NCI-H1930 (cell line): ENCODE measurements around the gene NUP88.

ENCODE experiments used
- DNase-seq, 2 experiments: peaks; one replicate each; lab custom pipeline; 2025; lab: John Stamatoyannopoulos, UW

NUP88 gene

DNA sequence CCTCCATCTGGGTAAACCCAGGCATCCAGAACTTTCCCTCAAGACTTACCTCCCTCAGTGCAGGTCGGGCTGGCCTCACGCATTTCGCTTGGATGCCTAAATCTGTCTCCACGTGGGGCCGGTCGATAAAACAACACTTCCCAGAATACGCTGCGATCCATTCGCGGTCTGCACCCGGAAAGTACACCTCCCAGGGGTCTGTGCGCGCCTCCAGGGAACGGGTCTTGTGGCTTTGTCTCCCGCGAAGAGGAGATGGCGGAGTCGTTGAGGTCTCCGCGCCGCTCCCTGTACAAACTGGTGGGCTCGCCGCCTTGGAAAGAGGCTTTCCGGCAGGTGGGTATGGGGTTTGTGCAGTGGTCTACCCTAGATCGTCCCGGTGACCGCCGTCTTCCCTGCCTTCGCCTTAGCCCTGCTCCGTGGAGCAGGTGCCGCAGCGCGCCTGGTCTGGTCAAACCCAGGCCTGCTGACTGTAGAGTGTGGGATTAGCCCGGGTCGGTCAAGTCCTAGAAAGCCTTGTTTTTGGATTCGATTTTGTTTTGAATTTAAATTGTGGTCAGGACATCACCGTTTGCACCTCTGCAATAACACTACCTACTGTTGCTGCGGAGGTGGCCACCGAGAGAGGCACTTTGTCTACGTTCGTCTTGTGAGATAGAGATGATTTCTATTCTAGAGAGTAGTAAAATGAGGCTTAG, 644 bp upstream of the NUP88 start, which contains the start of gene RPAIN:
RPAIN (plus strand) TSS at position 224 of the 695 bp plus-strand sequence; CDS start at position 253, 29 bp downstream.
- DNase-seq, result peak; percentile 88 to 94

DNA sequence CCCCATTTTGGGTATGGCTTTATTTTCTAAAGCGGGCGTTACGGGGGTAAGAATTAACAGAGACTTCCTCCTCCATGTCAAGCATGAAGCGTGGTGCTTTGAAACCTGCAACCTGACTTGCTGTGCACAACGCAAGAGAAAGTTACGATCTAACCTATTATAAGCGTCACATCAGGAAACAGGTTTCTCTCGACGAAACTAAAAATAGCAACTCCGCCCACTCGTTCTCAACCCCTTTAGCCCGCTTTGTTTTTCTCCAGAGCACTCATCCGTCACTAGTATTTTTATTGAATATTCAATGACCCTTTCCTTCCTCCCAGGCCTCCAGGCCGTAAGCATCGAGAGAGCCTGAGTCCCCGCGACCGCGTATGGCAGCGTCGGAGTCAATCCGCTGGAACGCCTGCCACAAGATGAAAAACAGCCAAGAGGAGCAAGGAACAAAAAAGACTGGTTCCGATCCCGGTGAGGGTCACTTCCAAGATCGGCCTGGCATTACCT, 555 bp downstream of the NUP88 start:
- no peak for DNase-seq

- no peak for DNase-seq
Measured at GRCh38 chr17:5416901-5417300, 2.6 kb downstream of the NUP88 start.

DNA sequence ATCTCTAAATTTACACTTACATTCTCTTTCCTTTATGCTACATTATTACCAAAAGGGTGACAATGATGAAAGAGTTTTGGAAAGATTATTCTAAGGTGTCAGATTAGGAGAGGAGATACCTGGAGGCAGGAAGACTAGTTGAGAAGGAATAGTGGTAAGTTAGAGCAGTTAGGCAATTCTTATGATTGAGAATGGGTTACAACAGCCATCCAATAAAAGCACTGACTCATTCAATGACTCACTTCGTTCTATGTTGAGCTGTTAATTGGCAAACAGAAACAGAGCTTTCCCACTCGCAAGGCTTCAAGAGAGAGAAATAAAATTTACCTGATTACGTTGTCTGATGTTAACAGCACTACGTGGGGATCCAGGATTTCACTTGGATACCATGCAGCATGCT, 5.8 kb downstream of the NUP88 start:
- DNase-seq, result no peak

DNA sequence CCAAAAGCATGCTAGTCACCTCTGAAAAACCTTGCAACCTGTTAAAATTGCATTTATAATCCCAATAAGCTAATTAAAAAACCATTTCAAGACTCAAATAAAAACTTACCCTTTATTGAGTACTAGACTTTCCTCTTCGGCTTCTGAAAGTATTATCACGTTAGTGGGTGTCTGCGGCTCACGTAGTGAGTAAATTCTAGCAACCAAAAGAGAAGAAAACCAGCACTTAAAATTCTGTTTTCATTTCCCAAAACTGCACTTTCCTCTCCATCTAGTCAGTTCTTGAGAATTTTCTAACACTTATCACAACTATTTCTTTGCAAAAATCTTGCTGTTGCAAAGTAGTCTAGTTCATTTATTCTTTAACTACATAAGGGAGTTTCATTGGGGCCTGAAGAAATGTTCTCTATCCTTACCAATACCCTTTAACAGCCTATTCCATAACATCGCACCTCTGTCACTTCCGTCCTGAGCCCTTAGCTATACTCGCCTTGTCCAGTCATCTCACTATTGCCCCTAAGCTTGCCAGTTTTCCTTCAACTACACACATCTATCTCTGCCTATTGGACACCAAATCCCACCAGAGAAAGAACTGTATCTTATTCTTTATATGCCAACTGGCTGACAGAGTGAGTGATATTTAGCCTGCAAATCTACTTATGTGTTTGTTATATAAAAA, 8.7 kb downstream of the NUP88 start:
- DNase-seq, result no peak

DNA sequence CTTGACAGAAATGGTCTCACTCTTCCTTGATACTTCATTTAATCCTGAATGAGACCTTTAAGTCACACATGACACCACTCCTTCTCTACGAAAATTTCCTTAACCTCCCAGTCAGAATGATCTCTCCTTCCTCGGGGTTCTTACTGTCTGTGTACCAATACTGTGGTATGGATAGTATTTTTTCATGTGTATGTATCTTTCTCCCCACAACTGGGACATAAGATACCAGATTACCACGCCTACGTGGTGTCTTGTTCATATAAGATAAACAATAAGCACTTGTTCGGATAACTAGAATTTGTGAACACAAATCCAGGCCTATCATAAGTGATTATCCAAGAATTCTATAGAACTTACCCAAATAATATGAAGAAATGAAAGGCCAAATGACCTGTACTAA, 11.3 kb downstream of the NUP88 start:
- no peak for DNase-seq

DNA sequence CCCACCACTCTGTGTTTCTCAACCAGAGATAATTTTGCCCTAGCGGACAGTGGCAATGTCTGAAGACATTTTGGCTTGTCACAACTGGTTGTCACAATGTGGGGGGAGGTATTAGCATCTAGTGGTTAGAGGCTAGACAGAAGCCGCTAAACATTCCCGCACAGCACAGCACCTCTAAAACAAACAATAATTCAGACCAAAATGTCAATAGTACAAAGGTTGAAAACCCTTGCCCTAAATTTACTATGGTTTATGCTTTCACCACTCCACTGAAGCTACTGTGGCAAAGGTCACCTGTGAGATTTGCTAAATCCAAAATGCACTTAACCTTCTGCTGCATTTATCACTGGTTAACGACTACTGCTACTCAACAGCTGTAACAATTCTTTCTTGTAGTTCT, 14.1 kb downstream of the NUP88 start:
- DNase-seq, result no peak

DNA sequence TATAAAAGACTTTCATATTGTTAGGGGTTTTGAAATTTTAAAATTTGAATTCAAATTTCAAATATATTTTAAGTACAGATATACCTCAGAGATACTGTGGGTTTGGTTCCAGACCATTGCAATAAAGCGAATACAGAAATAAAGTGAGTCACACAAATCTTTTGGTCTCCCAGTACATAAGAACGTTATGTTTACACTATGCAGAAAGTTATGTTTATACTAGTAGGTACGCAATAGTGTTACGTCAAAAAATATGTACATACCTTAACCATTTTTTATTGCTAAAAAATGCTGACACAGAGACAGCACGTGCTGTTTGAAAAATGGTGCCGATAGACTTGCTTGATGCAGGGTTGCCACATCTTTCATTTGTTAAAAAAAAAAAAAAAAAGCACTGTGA, 19.7 kb downstream of the NUP88 start:
- no peak for DNase-seq

GRCh38 chr17:5396612-5397011, 22.9 kb downstream of the NUP88 start:
- no peak for DNase-seq

- no peak for DNase-seq
Measured at GRCh38 chr17:5391678-5392077, 27.8 kb downstream of the NUP88 start.

- no peak for DNase-seq
Measured at GRCh38 chr17:5381542-5381941, 37.9 kb downstream of the NUP88 start.

- DNase-seq, result no peak
Measured at GRCh38 chr17:5380491-5381135, 38.8 kb downstream of the NUP88 start.

GRCh38 chr17:5379351-5380107, 39.9 kb downstream of the NUP88 start:
- DNase-seq, result no peak

- no peak for DNase-seq
Measured at GRCh38 chr17:5378566-5379207, 40.8 kb downstream of the NUP88 start.

GRCh38 chr17:5373112-5373511, 46.4 kb downstream of the NUP88 start:
- no peak for DNase-seq

GRCh38 chr17:5370411-5370810, 49.1 kb downstream of the NUP88 start:
- no peak for DNase-seq

- no peak for DNase-seq
Measured at GRCh38 chr17:5365831-5366230, 53.6 kb downstream of the NUP88 start.

- DNase-seq, result no peak
Measured at GRCh38 chr17:5364696-5365095, 54.8 kb downstream of the NUP88 start.

GRCh38 chr17:5364156-5364555, 55.3 kb downstream of the NUP88 start:
- DNase-seq, result no peak

DNA sequence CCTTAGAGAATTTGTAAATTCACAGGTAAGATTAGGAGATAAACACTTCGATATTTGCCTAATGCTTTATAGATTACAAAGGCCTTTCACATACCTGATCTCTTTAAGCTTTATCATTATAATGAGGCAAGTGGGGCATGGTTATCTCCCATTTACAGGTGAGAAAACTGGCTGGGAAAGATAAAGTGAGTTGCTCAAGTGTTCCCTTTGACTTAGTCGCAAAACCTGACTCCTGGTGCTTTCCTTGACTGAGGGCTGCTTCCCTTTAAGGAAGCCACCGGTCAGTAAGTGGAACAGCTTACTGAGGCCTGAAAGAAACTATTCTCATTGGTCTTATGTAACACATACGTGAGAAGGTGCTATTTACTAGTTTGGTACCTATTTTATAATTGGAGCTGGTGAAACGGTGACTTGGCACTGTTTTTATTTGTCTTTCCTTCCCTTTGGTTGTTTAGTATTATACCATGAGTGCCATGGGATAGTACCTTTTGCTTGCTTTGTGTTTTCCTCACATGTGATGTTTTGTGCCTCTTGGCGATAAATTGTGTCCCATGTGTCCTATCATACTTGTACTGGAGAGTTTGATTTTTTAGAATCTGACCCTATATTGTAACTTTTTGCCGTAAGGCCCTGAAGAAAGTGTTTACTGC, 57.2 kb downstream of the NUP88 start:
- DNase-seq, result no peak

GRCh38 chr17:5361426-5361825, 58.0 kb downstream of the NUP88 start:
- DNase-seq, result no peak
